ENCODE results near the gene DUXA.

DNA sequence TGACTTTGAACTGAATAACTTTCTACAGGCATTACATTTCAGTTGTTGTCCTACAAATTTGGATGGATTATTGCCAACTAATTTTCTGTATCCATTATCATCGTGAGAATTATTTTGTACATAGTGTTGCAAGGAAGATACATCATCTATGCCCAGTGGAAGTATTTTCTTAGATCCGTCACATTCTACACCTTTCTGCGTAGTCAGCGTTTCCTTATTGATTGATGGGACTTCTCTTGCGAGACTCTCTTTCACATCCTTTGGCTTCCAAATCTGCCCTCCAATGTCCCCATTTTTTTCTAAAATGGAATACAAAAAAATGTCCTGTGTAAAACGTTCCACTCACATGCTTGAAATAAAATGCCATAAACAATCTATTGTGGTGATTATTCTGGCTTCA, 31.5 kb downstream of the DUXA start:
- TF ChIP-seq POLR2A (IDR thresholded peaks at IDR 0.05; ENCODE audit: low read length) (no peak), CTCF (IDR thresholded peaks at IDR 0.05) (no peak), EP300 (IDR thresholded peaks at IDR 0.05) (no peak)

Data from A549 (cell line).